Right atrium auricular region (tissue), 2 donors: ENCODE measurements around the gene TFG. TPM values are rescaled to one million over a fixed set of nuclear protein-coding genes. Genes with fewer than 3 reads are reported as not detected.

Experiments used
- DNase-seq: peaks from one replicate; pipeline ENCODE4 v3.0.0-alpha.2; 2019; ENCODE audit warnings: low spot score
- H3K27ac ChIP-seq, 2 donors: fragments of 200-600 bp; sonication (generic); 1 replicate in 1 of 2; 2 replicates in 1 of 2; pipeline ENCODE4 v1.5.1; 2016 to 2019
- H3K27me3 ChIP-seq, 2 donors: fragments of 200-600 bp; sonication (generic); one replicate each; pipeline versions ENCODE4 v1.5.1 to v1.6.0; 2017 to 2019
- H3K36me3 ChIP-seq: fragments of 200-600 bp; sonication (generic); one replicate; pipeline ENCODE4 v1.5.1; 2016
- H3K4me1 ChIP-seq, 2 donors: fragments of 200-600 bp; sonication (generic); one replicate each; pipeline versions ENCODE4 v1.5.1 to v1.6.0; 2017 to 2019
- H3K4me3 ChIP-seq, 2 donors: fragments of 200-600 bp; sonication (generic); 1 replicate in 1 of 2; 2 replicates in 1 of 2; pipeline ENCODE4 v1.5.1; 2017 to 2019; ENCODE audit warnings: mild to moderate bottlenecking in 1 of 2, moderate library complexity in 1 of 2
- H3K9me3 ChIP-seq, 2 donors: fragments of 200-600 bp; sonication (generic); one replicate each; pipeline ENCODE4 v1.5.1; 2019
- CTCF ChIP-seq, 2 donors: fragments of 200-600 bp; sonication (generic); IDR thresholded peaks; one replicate each; pipeline ENCODE4 v1.5.1; 2019; ENCODE audit warnings: antibody characterized with exemption in 2 of 2
- total RNA-seq, 2 donors: library from RNA; depleted of rRNA; stranded (reverse); fragments of >200 nt; gene quantifications; one replicate each; pipeline ENCODE4 v1.1.0, GENCODE V29; 2016

The TFG gene
- total RNA-seq, 2 donors from 2014 or later = 79.1 to 111 TPM

DNA sequence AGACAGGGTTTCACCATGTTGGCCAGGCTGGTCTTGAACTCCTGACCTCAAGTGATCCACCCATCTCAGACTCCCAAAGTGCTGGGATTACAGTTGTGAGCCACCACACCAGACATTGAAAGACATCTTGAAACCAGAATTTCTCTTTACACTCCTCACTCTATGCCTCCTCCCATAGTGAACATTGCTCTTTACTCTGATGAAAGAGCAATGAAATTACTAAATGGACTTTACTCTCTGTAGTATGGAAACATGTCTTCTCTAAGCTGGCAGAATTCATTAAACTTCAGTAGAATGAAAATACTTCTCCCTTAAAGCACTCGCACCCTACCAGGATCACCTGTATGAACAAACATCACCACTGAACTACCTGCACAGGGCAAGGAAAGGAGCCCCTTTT is 27.8 kb upstream of the TFG start:
- no peaks in the 10 kb centered on the region for H3K27me3 ChIP-seq
- H3K27ac ChIP-seq = no peak overlapping the region
- no peak for DNase-seq
- no peaks in the 10 kb centered on the region for H3K36me3 ChIP-seq
- no peaks in the 10 kb centered on the region for H3K4me1 ChIP-seq
- H3K4me3 ChIP-seq = no peak overlapping the region
- H3K9me3 ChIP-seq = no peaks in the 10 kb centered on the region
- TF ChIP-seq CTCF (IDR thresholded peaks at IDR 0.05) = no peak

- TF ChIP-seq CTCF (IDR thresholded peaks at IDR 0.05) = no peak
Observed at GRCh38 chr3:100682056-100682853, 27.0 kb upstream of the TFG start.

GRCh38 chr3:100682854-100683760 is 26.2 kb upstream of the TFG start:
- no peak for TF ChIP-seq CTCF (IDR thresholded peaks at IDR 0.05)
- DNase-seq = no peak
- no peak overlapping the region for H3K4me3 ChIP-seq
- H3K27ac ChIP-seq = no peak overlapping the region
- no peaks in the 10 kb centered on the region for H3K9me3 ChIP-seq
- no peaks in the 10 kb centered on the region for H3K4me1 ChIP-seq
- H3K36me3 ChIP-seq = no peaks in the 10 kb centered on the region
- no peaks in the 10 kb centered on the region for H3K27me3 ChIP-seq

More at GRCh38 chr3:100682056-100682853, 27.0 kb upstream of the TFG start:
- Histone ChIP-seq H3K4me1 (no peaks in the 10 kb centered on the region), H3K4me3 (no peak overlapping the region), H3K27me3 (no peaks in the 10 kb centered on the region), H3K9me3 (no peaks in the 10 kb centered on the region), H3K36me3 (no peaks in the 10 kb centered on the region), H3K27ac (no peak overlapping the region)
- DNase-seq = no peak

- DNase-seq = no peak
- H3K27me3 ChIP-seq = no peaks in the 10 kb centered on the region
- H3K27ac ChIP-seq = no peak overlapping the region
- H3K4me3 ChIP-seq = no peak overlapping the region
- no peaks in the 10 kb centered on the region for H3K4me1 ChIP-seq
- no peaks in the 10 kb centered on the region for H3K9me3 ChIP-seq
- no peak for TF ChIP-seq CTCF (IDR thresholded peaks at IDR 0.05)
- no peaks in the 10 kb centered on the region for H3K36me3 ChIP-seq
Observed at GRCh38 chr3:100693225-100693624, 16.1 kb upstream of the TFG start.

GRCh38 chr3:100695696-100696095 is 13.6 kb upstream of the TFG start:
- H3K4me3 ChIP-seq = no peak overlapping the region
- no peaks in the 10 kb centered on the region for H3K4me1 ChIP-seq
- H3K27ac ChIP-seq = no peak overlapping the region
- DNase-seq = no peak
- no peak for TF ChIP-seq CTCF (IDR thresholded peaks at IDR 0.05)
- H3K27me3 ChIP-seq = no peaks in the 10 kb centered on the region
- no peaks in the 10 kb centered on the region for H3K36me3 ChIP-seq
- no peaks in the 10 kb centered on the region for H3K9me3 ChIP-seq
